GM06990 (cell line): Measurements from ENCODE around the gene COL4A1.

Source experiments
- DNase-seq: peaks from one replicate; pipeline ENCODE4 v3.0.0-alpha.2; 2011; ENCODE audit not compliant: insufficient read length; ENCODE audit errors: extremely low read depth
- H3K27me3 ChIP-seq: replicated peaks from 2 replicates; pipeline ENCODE4 v1.6.0; 2011; ENCODE audit warnings: low read length; ENCODE audit not compliant: control insufficient read depth, insufficient read depth
- H3K36me3 ChIP-seq: 2 replicates; pipeline ENCODE4 v1.5.1; 2011; ENCODE audit warnings: low read length; ENCODE audit not compliant: control insufficient read depth, insufficient read depth
- H3K4me3 ChIP-seq: replicated peaks from 2 replicates; pipeline ENCODE4 v1.5.1; 2011; ENCODE audit warnings: low read depth, mild to moderate bottlenecking, control low read depth, low read length
- TF ChIP-seq, protein P1 (sequence below): IDR thresholded peaks from 2 replicates; pipeline ENCODE4 v1.5.1; 2011; ENCODE audit warnings: low read length, control low read depth, mild to moderate bottlenecking, inconsistent platforms; ENCODE audit not compliant: insufficient read depth, poor library complexity, severe bottlenecking

The COL4A1 gene

DNA sequence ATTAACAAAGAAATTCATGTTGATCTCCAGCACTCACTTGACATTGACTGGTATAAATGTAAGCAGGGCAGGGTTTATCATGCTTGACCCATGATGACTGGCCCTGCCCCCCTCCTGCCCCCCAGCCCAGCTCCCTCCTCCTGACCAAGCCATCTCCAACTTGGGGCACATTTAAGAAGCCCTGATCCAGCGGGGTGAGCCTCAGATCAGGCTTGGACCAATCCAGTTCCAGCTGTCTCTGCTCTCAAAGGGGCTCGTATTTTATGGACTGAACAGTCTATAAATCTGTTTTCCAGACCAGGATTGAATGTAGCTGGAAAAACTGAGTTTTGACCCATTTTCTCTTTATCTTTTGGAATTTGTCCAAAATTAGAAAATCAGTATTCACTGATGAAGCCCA, 100.0 kb downstream of the COL4A1 start:
- no peaks in the 10 kb centered on the region; the same call in 1 of the 2 replicates for H3K27me3 ChIP-seq
- DNase-seq, result no peak
- H3K4me3 ChIP-seq, result no peak overlapping the region
- H3K36me3 ChIP-seq, result no peaks in the 10 kb centered on the region
- TF ChIP-seq, protein P1, sequence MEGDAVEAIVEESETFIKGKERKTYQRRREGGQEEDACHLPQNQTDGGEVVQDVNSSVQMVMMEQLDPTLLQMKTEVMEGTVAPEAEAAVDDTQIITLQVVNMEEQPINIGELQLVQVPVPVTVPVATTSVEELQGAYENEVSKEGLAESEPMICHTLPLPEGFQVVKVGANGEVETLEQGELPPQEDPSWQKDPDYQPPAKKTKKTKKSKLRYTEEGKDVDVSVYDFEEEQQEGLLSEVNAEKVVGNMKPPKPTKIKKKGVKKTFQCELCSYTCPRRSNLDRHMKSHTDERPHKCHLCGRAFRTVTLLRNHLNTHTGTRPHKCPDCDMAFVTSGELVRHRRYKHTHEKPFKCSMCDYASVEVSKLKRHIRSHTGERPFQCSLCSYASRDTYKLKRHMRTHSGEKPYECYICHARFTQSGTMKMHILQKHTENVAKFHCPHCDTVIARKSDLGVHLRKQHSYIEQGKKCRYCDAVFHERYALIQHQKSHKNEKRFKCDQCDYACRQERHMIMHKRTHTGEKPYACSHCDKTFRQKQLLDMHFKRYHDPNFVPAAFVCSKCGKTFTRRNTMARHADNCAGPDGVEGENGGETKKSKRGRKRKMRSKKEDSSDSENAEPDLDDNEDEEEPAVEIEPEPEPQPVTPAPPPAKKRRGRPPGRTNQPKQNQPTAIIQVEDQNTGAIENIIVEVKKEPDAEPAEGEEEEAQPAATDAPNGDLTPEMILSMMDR, result no peak

DNA sequence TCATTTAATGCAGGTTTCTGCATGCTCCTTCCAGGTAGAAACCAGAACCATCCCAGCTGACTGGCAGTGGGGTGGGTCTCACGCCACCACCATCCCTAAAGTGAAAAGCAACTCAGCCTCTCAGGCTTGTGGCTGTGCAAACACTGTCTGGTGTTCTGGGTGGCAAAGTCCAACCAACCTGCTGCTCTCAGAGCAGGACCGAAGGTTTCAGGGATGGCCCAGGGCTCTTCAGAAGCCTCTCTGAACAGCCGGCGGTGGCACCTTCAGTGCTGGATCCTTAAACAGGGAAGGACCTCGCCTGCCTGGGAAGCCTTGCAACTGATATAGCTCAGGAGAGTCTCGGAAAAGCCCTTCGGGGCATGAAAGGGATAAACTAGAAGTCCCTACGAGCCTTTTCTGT, 100.8 kb downstream of the COL4A1 start:
- TF ChIP-seq, protein P1, result no peak
- Histone ChIP-seq H3K4me3 (no peak overlapping the region), H3K36me3 (no peaks in the 10 kb centered on the region), H3K27me3 (no peaks in the 10 kb centered on the region; the same call in 1 of the 2 replicates)
- DNase-seq, result no peak

DNA sequence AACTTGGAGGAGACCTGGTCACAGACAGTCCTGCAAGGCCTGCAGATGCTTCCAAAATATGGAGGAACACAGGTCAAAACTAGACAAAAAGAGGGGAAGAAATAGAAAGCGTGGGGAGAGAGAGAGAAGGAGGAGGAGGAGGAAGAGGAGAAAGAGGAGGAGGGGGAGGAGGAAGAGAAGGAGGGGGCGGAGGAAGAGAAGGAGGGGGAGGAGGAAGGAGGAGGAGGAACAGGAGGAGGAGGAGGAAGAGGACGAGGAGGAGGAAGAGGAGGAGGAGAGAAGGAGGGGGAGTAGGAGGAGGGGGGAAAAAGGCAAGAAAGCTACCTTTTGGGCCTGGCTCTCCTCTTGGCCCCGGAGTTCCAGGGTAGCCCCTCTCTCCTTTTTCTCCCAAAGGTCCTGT, 105.8 kb downstream of the COL4A1 start:
- Histone ChIP-seq H3K27me3 (peaks cover 1% of the 10 kb centered on the region; the same call in 1 of the 2 replicates), H3K36me3 (no peaks in the 10 kb centered on the region), H3K4me3 (no peak overlapping the region)
- no peak for DNase-seq
- TF ChIP-seq, protein P1, result no peak

DNA sequence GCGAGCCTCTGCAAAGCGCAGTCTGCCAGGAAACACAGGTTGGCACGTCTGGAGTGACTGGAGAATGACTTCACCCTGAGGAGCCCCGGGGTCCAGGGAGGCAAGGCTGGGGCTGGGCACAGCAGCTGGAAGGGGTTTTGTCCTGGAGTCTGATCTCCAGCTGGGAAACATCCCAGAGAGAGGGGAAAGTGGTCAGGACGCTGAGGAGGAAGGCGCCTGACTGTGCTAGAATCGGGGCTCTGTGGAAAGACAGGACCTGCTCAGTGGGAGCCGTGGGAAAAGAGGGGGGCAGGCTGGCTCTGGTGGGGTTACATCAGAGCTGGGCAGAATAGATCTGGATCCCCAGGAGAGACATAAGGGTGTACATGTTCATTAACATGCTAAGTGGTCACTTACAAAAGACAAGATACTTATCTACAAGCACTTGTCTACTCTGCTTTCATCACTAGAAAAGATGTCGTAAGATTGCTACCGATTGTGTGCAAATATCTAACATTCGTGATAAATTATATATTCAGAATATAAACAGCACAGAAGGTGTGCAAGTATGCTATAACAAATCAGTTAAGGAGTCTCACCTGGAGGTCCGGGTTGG, 106.6 kb downstream of the COL4A1 start:
- no peak for DNase-seq
- Histone ChIP-seq H3K4me3 (no peak overlapping the region), H3K36me3 (no peaks in the 10 kb centered on the region), H3K27me3 (peaks cover 1% of the 10 kb centered on the region; the same call in 1 of the 2 replicates)
- TF ChIP-seq, protein P1, result no peak

DNA sequence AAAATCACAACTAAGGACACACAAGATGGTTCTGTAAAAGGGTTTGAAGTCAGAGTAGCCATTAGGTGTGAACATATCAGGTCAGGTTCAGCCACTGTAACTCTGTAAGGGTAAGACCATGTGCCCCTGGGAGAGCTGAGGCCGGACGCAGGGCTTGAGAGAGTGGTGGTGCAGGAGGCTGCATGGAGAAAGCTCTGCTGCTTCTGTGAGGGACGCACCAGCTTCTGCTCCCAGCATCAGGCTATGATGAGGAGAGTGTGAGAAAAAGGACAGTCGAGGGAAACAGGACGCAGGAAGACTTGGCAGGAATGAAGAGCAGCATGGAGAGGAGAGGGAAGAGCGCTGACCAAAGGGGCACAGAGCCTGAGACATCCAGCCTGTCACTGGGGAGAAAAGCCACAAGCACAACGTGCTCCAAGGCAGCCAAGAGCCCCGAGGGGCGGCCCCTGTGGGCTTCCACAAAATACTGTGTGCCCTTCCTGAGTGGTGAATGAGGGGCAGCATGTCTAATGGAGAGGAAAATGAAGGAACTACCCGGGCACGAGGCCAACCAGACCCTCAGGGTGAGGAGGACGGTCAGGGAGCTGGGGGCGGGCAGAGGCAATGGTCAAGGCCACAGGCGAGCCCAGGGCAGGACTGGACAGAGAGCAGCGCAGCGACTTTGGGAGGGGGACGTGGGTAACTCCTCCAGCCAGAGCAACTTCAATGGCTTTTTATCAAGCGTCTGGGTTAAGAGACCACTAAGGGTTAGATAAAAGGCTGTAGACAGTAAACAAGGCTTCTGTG, 107.7 kb downstream of the COL4A1 start:
- Histone ChIP-seq H3K27me3 (peaks cover 1% of the 10 kb centered on the region; the same call in 1 of the 2 replicates), H3K4me3 (no peak overlapping the region), H3K36me3 (no peaks in the 10 kb centered on the region)
- TF ChIP-seq, protein P1, result no peak
- no peak for DNase-seq
